ENCODE measurements around the gene PAQR4.

DNA sequence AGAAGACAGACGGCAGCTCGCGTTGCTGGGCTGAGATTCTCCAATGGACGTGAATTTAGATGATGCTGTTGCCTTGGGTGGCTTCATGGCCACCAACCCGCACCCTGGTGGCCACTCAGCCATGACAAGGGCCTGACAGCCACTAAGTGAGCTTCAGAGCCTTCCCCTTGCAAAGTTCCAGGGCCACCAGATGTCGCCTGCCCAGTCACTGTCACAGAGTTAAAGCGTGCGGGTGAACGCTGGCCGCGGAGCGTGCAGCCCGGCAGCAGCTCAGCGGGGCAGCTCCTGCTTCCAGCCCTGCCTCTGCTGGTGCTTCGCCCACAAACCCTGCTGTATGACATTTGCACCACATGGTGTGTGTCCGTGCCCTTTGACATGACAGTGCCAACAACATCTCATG, 18.4 kb upstream of the PAQR4 start:
- TF ChIP-seq POLR2A (IDR thresholded peaks at IDR 0.05): no peak
- no peak for TF ChIP-seq POLR2AphosphoS5 (IDR thresholded peaks at IDR 0.05)
- TF ChIP-seq, protein P1, sequence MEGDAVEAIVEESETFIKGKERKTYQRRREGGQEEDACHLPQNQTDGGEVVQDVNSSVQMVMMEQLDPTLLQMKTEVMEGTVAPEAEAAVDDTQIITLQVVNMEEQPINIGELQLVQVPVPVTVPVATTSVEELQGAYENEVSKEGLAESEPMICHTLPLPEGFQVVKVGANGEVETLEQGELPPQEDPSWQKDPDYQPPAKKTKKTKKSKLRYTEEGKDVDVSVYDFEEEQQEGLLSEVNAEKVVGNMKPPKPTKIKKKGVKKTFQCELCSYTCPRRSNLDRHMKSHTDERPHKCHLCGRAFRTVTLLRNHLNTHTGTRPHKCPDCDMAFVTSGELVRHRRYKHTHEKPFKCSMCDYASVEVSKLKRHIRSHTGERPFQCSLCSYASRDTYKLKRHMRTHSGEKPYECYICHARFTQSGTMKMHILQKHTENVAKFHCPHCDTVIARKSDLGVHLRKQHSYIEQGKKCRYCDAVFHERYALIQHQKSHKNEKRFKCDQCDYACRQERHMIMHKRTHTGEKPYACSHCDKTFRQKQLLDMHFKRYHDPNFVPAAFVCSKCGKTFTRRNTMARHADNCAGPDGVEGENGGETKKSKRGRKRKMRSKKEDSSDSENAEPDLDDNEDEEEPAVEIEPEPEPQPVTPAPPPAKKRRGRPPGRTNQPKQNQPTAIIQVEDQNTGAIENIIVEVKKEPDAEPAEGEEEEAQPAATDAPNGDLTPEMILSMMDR (IDR thresholded peaks at IDR 0.05): no peak
